RWPE2 (cell line): ENCODE data around the gene MFSD11.
A peak's percentile ranks its signal among the peaks of the same experiment; 100 is the strongest.

ENCODE experiments used
- ATAC-seq: fragments of 200-7000 bp; cut with Tn5 transposase; 3 replicates; pipeline ENCODE4 v1.9.1; 2021; ENCODE audit warnings: low read depth
- DNase-seq: peaks from one replicate; pipeline ENCODE4 v3.0.0-alpha.2; 2020; ENCODE audit warnings: low spot score
- H3K27ac ChIP-seq: fragments of 450-650 bp; 2 replicates; pipeline ENCODE4 v1.5.1; 2017; ENCODE audit warnings: mild to moderate bottlenecking; ENCODE audit not compliant: poor library complexity, severe bottlenecking
- H3K27me3 ChIP-seq: fragments of 250-450 bp; sonication (Bioruptor Pico); 2 replicates; pipeline ENCODE4 v1.5.1; 2021; ENCODE audit warnings: mild to moderate bottlenecking, moderate library complexity; ENCODE audit not compliant: insufficient read depth, poor library complexity, severe bottlenecking
- H3K36me3 ChIP-seq: fragments of 250-450 bp; sonication (Bioruptor Pico); 2 replicates; pipeline ENCODE4 v1.5.1; 2020; ENCODE audit warnings: low read depth, mild to moderate bottlenecking, moderate library complexity
- H3K4me1 ChIP-seq: fragments of 250-450 bp; sonication (Bioruptor Pico); 2 replicates; pipeline ENCODE4 v1.5.1; 2021; ENCODE audit warnings: mild to moderate bottlenecking, moderate library complexity; ENCODE audit not compliant: insufficient read depth, poor library complexity, severe bottlenecking
- H3K4me3 ChIP-seq: fragments of 250-450 bp; sonication (Bioruptor Pico); 2 replicates; pipeline ENCODE4 v1.5.1; 2021; ENCODE audit warnings: mild to moderate bottlenecking, moderate library complexity; ENCODE audit not compliant: severe bottlenecking
- H3K9me3 ChIP-seq: fragments of 250-450 bp; sonication (Bioruptor Pico); 2 replicates; pipeline ENCODE4 v1.5.1; 2021; ENCODE audit warnings: mild to moderate bottlenecking, moderate library complexity; ENCODE audit not compliant: severe bottlenecking
- CTCF ChIP-seq: fragments of 450-650 bp; IDR thresholded peaks from one replicate; pipeline ENCODE4 v1.5.1; 2017; ENCODE audit warnings: mild to moderate bottlenecking, moderate library complexity; ENCODE audit not compliant: poor library complexity, severe bottlenecking

The MFSD11 gene

DNA sequence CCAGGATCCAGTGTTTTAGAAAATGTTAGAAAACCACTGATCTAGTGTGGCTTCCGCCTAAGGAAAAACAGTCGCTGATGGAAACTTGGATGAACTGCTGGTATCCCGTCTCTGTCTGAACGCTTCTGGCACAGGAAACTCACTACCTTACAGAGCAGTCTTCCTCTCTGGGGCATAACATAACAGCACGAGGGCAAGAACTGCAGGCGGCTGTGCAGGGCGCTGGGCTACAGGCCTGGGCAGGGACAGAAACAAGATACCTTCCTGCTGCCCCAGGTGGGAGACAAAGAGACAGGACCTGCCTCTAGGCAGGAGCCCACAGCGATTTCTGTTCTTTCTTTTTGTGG, 37.7 kb upstream of the MFSD11 start:
- no peak for TF ChIP-seq CTCF

DNA sequence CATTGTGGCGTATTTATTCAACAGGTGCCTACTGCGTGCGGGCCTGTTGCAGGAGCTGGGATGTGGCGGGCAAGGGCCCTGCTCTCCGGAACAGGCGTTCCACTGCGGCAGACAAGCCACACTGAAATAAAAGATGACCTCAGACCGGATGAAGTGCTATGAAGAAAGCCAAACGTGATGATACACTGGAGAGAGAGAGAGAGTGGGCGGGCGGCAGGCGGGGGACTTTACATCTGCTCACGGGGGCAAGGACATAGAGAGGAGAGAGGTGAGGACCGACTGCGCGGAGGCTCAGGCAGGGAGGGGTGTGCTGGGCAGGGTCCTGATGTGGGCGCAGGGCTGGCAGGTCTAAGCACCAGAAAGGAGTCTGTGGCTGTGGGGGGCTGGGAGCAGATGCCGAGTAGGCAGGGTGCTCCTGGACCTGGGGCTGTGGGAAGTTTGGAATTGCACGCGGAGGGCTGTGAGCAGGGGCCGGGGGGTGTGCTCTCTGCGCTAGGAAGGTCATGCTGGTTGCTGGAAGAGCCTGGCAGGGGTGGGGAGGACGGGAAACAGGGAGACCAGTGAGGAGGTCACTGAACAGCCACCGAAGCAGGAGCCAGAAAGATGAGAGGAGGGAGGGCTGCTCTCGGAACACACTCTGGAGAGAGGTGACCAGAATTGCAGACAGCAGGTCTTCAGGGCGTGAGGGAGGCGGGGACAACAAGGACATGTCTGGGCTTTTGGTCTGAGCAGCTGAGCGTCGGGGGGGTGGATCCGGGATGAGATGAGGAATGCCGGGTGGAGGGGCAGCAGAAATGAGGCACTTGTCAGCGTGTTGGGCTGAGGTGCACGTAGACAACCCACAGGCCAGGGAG, 37.1 kb upstream of the MFSD11 start:
- no peak for TF ChIP-seq CTCF
- peaks cover 26% of the 10 kb centered on the region for H3K4me1 ChIP-seq
- H3K9me3 ChIP-seq: no peaks in the 10 kb centered on the region
- DNase-seq (no peak), ATAC-seq (peak; percentile 78)
- no peaks in the 10 kb centered on the region for H3K27me3 ChIP-seq
- no peak overlapping the region for H3K4me3 ChIP-seq
- no peaks in the 10 kb centered on the region for H3K36me3 ChIP-seq
- peak overlapping the region; percentile 67 for H3K27ac ChIP-seq

More for the DNA sequence above, 37.7 kb upstream of the MFSD11 start:
- peaks cover 26% of the 10 kb centered on the region for H3K4me1 ChIP-seq
- H3K27ac ChIP-seq: peak overlapping the region; percentile 67
- H3K27me3 ChIP-seq: no peaks in the 10 kb centered on the region
- ATAC-seq: peak; percentile 75
- DNase-seq: no peak
- H3K9me3 ChIP-seq: no peaks in the 10 kb centered on the region
- H3K36me3 ChIP-seq: no peaks in the 10 kb centered on the region
- H3K4me3 ChIP-seq: no peak overlapping the region

DNA sequence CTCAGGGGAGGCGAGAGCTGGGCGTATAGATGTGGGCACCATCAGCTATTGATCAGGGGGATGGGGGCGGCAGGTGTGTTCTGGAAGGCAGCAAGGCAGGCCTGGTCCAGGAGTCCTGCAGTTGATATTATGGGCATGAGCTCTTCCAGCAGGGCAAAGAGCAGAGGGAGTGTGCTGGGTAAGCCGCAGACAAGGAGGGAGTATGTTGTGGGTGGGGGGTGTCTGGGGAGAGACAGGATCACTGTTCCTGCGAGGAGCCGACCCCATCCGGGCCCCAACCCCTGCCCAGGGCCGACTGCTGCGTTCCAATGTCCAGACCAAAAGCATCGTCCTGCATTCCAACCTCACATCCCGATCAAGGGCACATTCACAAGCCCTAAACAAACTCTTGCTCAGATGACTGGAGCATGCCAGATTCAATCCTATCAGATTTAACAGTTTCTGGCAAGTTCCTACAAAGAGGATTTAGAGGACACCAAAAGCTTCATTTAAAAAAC, 36.4 kb upstream of the MFSD11 start:
- Histone ChIP-seq H3K27ac (peak overlapping the region; percentile 67), H3K27me3 (no peaks in the 10 kb centered on the region), H3K4me3 (no peak overlapping the region), H3K9me3 (no peaks in the 10 kb centered on the region), H3K4me1 (peaks cover 26% of the 10 kb centered on the region), H3K36me3 (no peaks in the 10 kb centered on the region)
- no peak for TF ChIP-seq CTCF
- DNase-seq (no peak), ATAC-seq (no peak; the same call in 2 of the 3 replicates)

DNA sequence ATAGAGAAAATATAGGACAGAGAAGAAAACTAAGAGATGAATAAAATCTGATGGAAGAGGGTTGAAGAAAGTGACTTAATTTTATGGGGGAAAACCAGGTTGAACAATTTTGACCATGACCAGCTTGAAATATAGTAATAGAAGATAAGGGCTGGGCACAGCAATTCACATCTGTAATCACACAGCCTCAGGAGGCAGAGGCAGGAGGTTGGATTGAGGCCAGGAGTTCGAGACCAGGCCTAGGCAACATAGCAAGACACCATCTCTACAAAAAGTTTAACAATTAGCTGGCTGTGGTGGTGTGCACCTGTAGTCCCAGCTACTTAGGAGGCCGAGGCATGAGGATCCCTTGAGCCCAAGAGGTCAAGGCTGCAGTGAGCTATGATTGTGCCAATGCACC, 35.8 kb upstream of the MFSD11 start:
- no peak for ATAC-seq
- Histone ChIP-seq H3K9me3 (no peaks in the 10 kb centered on the region), H3K27me3 (no peaks in the 10 kb centered on the region), H3K36me3 (no peaks in the 10 kb centered on the region), H3K4me1 (peaks cover 26% of the 10 kb centered on the region), H3K27ac (peak overlapping the region; percentile 67), H3K4me3 (no peak overlapping the region)
- no peak for DNase-seq
- TF ChIP-seq CTCF: no peak
